Measurements from ENCODE around the gene FANCI.

DNA sequence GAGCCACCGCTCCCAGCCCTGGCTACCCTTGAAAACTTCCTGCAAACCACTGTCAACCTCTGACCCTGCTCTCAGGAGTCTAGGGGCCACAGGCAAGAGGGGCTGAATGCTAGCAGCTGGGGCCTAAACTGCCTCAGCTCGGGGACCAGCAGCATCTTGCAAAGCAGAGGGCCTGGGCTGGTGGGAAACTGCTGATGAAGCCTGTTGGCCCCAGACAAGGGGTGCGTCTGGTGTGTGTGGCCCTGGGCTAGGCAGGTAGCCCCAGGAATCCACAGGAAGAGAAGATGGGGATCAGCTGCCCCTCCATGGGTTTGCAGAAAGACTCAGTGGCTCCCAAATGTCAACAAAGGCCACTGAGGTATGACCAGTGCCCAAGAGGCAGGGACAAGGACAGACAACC, 99.1 kb downstream of the FANCI start:
- TF ChIP-seq POLR2AphosphoS5 (IDR thresholded peaks at IDR 0.05; ENCODE audit: insufficient read depth in 1 of 2, low read depth in 1 of 2) (no peak), POLR2A (IDR thresholded peaks at IDR 0.05) (no peak)
- TF ChIP-seq, protein P1, sequence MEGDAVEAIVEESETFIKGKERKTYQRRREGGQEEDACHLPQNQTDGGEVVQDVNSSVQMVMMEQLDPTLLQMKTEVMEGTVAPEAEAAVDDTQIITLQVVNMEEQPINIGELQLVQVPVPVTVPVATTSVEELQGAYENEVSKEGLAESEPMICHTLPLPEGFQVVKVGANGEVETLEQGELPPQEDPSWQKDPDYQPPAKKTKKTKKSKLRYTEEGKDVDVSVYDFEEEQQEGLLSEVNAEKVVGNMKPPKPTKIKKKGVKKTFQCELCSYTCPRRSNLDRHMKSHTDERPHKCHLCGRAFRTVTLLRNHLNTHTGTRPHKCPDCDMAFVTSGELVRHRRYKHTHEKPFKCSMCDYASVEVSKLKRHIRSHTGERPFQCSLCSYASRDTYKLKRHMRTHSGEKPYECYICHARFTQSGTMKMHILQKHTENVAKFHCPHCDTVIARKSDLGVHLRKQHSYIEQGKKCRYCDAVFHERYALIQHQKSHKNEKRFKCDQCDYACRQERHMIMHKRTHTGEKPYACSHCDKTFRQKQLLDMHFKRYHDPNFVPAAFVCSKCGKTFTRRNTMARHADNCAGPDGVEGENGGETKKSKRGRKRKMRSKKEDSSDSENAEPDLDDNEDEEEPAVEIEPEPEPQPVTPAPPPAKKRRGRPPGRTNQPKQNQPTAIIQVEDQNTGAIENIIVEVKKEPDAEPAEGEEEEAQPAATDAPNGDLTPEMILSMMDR (IDR thresholded peaks at IDR 0.05) = no peak
